Panc1 (cell line): ENCODE results near the gene SLC35F1. TPM values are rescaled to one million over a fixed set of nuclear protein-coding genes. Genes with fewer than 3 reads are reported as not detected.

Source experiments
- ATAC-seq: fragments of 200-7000 bp; cut with Tn5 transposase; 2 replicates; pipeline ENCODE4 v1.9.1; 2020; ENCODE audit warnings: mild to moderate bottlenecking, moderate library complexity
- BruUV-seq: library from RNA; stranded (reverse); fragments of 400-500 nt; replicated peaks from 2 replicates; lab custom pipeline; 2021; lab: Mats Ljungman, UMichigan
- CTCF ChIA-PET: fragments of 300-600 bp; sonication (Branson Sonifier 250); formaldehyde crosslinking; loops from one replicate; lab custom pipeline; 2022; ENCODE audit warnings: antibody characterized with exemption; lab: Charles Lee
- POLR2A ChIA-PET: fragments of 300-600 bp; sonication (Branson Sonifier 250); formaldehyde crosslinking; loops from one replicate; lab custom pipeline; 2022; ENCODE audit warnings: antibody characterized with exemption; lab: Charles Lee
- DNase-seq: peaks from one replicate; pipeline ENCODE4 v3.0.0-alpha.2; 2010; ENCODE audit warnings: low read depth, low spot score
- H3K27ac ChIP-seq: 2 replicates; pipeline ENCODE4 v1.5.1; 2011; ENCODE audit warnings: mild to moderate bottlenecking, low read length, inconsistent platforms
- H3K27me3 ChIP-seq: fragments of 200-500 bp; sonication (Bioruptor generic); 2 replicates; pipeline ENCODE4 v1.6.0; 2014; ENCODE audit warnings: low read length, inconsistent platforms; ENCODE audit not compliant: control insufficient read depth, insufficient read depth
- H3K36me3 ChIP-seq: fragments of 200-500 bp; sonication (Bioruptor generic); 2 replicates; pipeline ENCODE4 v1.5.1; 2014; ENCODE audit warnings: inconsistent platforms, mild to moderate bottlenecking, low read length, moderate library complexity; ENCODE audit not compliant: control insufficient read depth, insufficient read depth
- H3K4me1 ChIP-seq: 2 replicates; pipeline ENCODE4 v1.5.1; 2011; ENCODE audit warnings: inconsistent platforms, mild to moderate bottlenecking, low read length, moderate library complexity; ENCODE audit not compliant: control insufficient read depth, insufficient read depth
- H3K4me3 ChIP-seq, 2 experiments: 2 replicates each; pipeline ENCODE4 v1.5.1; 2011 to 2012; ENCODE audit warnings: low read depth in 2 of 2, low read length in 2 of 2, mild to moderate bottlenecking in 2 of 2, inconsistent platforms in 1 of 2, moderate library complexity in 1 of 2
- H3K9me3 ChIP-seq: fragments of 200-500 bp; sonication (Bioruptor generic); 2 replicates; pipeline ENCODE4 v1.5.1; 2014; ENCODE audit warnings: low read depth, mild to moderate bottlenecking, inconsistent platforms, low read length, moderate library complexity; ENCODE audit not compliant: control insufficient read depth, insufficient read depth
- POLR2AphosphoS5 ChIP-seq: IDR thresholded peaks from 2 replicates; pipeline ENCODE4 v1.6.1; 2012; ENCODE audit warnings: mild to moderate bottlenecking, low read depth, low read length, moderate library complexity
- SIN3A ChIP-seq: IDR thresholded peaks from 2 replicates; pipeline ENCODE4 v1.6.1; 2012; ENCODE audit warnings: low read depth, mild to moderate bottlenecking, low read length, moderate library complexity, borderline replicate concordance; ENCODE audit not compliant: insufficient read depth
- TCF7L2 ChIP-seq: IDR thresholded peaks from 2 replicates; pipeline ENCODE4 v1.6.1; 2011; ENCODE audit warnings: mild to moderate bottlenecking, low read depth, low read length, inconsistent platforms
- in situ Hi-C: cut with HindIII; loops from 2 replicates; pipeline ENCODE4 v1.10.0; 2016; ENCODE audit warnings: low sequenced_read_pairs, low pct_unique_long_range_greater_than_20kb
- intact Hi-C: fragments of 100-400 bp; cut with micrococcal nuclease; formaldehyde crosslinking; loops from one replicate; pipeline ENCODE4 v1.10.0; 2022; ENCODE audit not compliant: unreplicated experiment
- total RNA-seq: library from RNA; stranded (reverse); gene quantifications from one replicate; pipeline ENCODE4 v1.2.1, GENCODE V29; 2021; ENCODE audit not compliant: unreplicated experiment
- TF ChIP-seq, protein P1 (sequence below), 2 experiments: IDR thresholded peaks; 2 replicates each; pipeline ENCODE4 v1.6.1; 2011 to 2012; ENCODE audit warnings: low read depth in 2 of 2, control low read depth in 1 of 2, low read length in 1 of 2, mild to moderate bottlenecking in 1 of 2, moderate library complexity in 1 of 2; ENCODE audit not compliant: insufficient read depth in 1 of 2
- TF ChIP-seq, protein P2 (sequence below): fragments of 450-650 bp; IDR thresholded peaks from 2 replicates; pipeline ENCODE4 v1.5.1; 2017; ENCODE audit warnings: mild to moderate bottlenecking

The SLC35F1 gene
- total RNA-seq, 1 experiment from 2014 or later: not detected

DNA sequence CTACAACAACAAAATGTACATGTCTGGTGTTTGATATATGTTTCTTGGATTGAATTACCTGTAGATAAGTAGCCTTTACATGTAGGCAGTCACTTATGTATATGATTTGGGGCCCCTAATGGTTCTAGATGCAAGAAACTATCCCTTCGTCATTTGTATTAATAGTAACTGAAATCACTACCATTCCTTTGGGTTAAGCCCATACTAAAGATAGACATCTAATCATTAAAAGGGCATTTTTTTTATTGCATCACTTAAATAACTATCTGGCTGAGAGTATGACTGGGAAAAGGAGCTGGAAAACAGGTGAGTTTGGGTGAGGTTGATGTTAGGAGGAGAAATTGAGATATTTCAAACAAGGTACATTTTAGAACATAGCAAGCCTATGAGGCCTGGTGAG lies 427.6 kb downstream of the SLC35F1 start:
- BruUV-seq: no TSS peak
- Histone ChIP-seq H3K27me3 (no peaks in the 10 kb centered on the region), H3K9me3 (no peaks in the 10 kb centered on the region), H3K27ac (no peak overlapping the region), H3K4me1 (no peaks in the 10 kb centered on the region), H3K4me3 (no peak overlapping the region), H3K36me3 (no peaks in the 10 kb centered on the region)
- intact Hi-C loops: no loop called here
- CTCF ChIA-PET: no interaction called here
- DNase-seq (no peak), ATAC-seq (no peak)
- no peak for TF ChIP-seq TCF7L2
- TF ChIP-seq, protein P1, sequence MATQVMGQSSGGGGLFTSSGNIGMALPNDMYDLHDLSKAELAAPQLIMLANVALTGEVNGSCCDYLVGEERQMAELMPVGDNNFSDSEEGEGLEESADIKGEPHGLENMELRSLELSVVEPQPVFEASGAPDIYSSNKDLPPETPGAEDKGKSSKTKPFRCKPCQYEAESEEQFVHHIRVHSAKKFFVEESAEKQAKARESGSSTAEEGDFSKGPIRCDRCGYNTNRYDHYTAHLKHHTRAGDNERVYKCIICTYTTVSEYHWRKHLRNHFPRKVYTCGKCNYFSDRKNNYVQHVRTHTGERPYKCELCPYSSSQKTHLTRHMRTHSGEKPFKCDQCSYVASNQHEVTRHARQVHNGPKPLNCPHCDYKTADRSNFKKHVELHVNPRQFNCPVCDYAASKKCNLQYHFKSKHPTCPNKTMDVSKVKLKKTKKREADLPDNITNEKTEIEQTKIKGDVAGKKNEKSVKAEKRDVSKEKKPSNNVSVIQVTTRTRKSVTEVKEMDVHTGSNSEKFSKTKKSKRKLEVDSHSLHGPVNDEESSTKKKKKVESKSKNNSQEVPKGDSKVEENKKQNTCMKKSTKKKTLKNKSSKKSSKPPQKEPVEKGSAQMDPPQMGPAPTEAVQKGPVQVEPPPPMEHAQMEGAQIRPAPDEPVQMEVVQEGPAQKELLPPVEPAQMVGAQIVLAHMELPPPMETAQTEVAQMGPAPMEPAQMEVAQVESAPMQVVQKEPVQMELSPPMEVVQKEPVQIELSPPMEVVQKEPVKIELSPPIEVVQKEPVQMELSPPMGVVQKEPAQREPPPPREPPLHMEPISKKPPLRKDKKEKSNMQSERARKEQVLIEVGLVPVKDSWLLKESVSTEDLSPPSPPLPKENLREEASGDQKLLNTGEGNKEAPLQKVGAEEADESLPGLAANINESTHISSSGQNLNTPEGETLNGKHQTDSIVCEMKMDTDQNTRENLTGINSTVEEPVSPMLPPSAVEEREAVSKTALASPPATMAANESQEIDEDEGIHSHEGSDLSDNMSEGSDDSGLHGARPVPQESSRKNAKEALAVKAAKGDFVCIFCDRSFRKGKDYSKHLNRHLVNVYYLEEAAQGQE (IDR thresholded peaks at IDR 0.05; ENCODE audit: insufficient read depth in 1 of 2, low read depth in 2 of 2, low read length in 1 of 2): no peak
- no peak for TF ChIP-seq SIN3A
- TF ChIP-seq, protein P2, sequence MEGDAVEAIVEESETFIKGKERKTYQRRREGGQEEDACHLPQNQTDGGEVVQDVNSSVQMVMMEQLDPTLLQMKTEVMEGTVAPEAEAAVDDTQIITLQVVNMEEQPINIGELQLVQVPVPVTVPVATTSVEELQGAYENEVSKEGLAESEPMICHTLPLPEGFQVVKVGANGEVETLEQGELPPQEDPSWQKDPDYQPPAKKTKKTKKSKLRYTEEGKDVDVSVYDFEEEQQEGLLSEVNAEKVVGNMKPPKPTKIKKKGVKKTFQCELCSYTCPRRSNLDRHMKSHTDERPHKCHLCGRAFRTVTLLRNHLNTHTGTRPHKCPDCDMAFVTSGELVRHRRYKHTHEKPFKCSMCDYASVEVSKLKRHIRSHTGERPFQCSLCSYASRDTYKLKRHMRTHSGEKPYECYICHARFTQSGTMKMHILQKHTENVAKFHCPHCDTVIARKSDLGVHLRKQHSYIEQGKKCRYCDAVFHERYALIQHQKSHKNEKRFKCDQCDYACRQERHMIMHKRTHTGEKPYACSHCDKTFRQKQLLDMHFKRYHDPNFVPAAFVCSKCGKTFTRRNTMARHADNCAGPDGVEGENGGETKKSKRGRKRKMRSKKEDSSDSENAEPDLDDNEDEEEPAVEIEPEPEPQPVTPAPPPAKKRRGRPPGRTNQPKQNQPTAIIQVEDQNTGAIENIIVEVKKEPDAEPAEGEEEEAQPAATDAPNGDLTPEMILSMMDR: no peak
- TF ChIP-seq POLR2AphosphoS5: no peak
- POLR2A ChIA-PET: no interaction called here
- in situ Hi-C loops: no loop called here

DNA sequence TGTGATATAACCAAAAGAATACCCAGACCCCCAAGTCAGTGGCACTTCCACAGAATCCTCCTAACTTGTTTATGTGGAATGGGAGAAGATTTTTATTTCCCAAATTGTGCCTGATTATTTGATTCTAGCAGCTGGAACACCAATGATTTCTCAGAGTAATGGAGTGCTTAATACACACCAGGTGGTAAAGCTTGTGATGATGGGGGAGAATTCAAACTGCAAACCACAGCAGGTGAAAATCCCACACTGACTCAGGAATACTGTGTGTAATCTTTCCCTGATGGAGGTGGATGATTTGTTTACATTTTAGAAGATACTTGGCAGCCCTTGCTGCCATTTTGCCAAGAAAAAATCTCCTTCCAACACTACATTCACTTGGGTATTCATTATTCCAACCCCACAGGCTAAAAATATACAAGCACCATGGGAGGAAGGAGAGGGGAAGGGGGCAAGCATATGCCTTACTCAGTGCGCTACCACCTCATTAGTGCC lies 428.3 kb downstream of the SLC35F1 start:
- Histone ChIP-seq H3K27ac (no peak overlapping the region), H3K27me3 (no peaks in the 10 kb centered on the region), H3K4me1 (no peaks in the 10 kb centered on the region), H3K4me3 (no peak overlapping the region), H3K9me3 (no peaks in the 10 kb centered on the region), H3K36me3 (no peaks in the 10 kb centered on the region)
- ChIA-PET POLR2A (no interaction called here), CTCF (no interaction called here)
- no TSS peak for BruUV-seq
- in situ Hi-C loops (no loop called here), intact Hi-C loops (no loop called here)
- ATAC-seq: no peak
- TF ChIP-seq, protein P2: no peak
- no peak for TF ChIP-seq POLR2AphosphoS5
- TF ChIP-seq TCF7L2: no peak
- TF ChIP-seq SIN3A: no peak
- TF ChIP-seq, protein P1 (IDR thresholded peaks at IDR 0.05; ENCODE audit: insufficient read depth in 1 of 2, low read depth in 2 of 2, low read length in 1 of 2): no peak
- DNase-seq: no peak
